GM08714 (cell line): ENCODE data around the gene BTG2.

Experiments
- H3K4me3 ChIP-seq: fragments of 200-500 bp; sonication (Bioruptor generic); 2 replicates; pipeline ENCODE4 v1.5.1; 2014; ENCODE audit warnings: mild to moderate bottlenecking, low read length, inconsistent platforms
- ZNF274 ChIP-seq: IDR thresholded peaks from 2 replicates; pipeline ENCODE4 v1.6.1; 2012; ENCODE audit warnings: mild to moderate bottlenecking, low read depth, low read length

Gene BTG2

DNA sequence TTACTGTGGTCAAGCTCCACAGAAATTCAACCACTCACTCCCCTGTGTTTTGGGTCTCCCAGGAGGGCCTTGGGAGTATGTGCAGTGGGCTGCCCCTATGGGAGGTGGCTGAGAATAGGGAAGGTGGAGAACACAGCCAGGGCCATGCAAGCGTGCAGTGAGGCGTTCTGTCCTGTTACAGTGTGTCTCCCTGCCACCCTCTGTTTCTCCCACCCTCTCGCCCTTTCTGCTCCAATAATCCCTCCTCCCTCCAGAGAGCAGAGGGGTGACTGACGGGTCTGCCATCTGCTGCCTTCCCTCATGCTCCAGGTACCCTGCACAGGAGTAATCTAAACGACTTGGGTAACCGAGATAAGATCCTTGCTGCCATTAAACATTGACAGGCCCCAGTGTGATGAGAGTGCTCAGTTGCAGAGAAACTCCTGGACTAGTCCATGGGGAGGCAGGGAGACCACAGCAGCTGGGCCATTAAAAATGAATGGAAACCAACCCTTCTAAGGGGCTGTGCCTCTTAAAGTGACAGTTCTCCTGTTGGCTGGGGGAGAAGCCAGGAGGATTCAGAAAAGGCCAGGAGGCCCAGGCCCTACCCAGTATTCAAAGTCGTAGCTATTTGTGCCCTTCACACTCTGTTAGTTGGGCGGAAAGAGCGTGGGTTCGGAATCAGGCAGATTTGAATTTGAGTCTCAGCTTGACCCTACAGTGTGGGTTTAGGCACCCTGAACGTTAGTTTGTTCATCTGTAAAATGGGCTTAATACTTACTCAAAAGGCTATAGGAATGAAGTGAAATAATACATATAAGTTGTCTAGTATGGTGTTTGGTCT lies 22.4 kb upstream of the BTG2 start:
- H3K4me3 ChIP-seq, result no peak overlapping the region; the same call in 1 of the 2 replicates
- no peak for TF ChIP-seq ZNF274

DNA sequence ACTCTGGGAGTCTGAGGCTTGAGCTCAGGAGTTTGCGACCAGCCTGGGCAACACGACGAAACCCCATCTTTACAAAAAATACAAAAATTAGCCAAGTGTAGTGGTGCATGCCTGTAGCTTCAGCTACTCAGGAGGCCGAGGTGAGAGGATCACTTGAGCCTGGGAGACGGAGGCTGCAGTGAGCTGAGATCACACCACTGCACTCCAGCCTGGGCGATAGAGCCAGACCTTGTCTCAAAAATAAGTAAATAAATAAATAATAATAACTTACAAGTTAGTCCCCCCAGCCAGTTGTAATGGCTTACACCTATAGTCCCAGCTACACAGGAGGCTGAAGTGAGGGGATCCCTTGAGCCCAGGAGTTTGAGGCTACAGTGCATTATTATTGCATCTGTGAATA lies 21.7 kb upstream of the BTG2 start:
- no peak overlapping the region for H3K4me3 ChIP-seq
- TF ChIP-seq ZNF274, result no peak

DNA sequence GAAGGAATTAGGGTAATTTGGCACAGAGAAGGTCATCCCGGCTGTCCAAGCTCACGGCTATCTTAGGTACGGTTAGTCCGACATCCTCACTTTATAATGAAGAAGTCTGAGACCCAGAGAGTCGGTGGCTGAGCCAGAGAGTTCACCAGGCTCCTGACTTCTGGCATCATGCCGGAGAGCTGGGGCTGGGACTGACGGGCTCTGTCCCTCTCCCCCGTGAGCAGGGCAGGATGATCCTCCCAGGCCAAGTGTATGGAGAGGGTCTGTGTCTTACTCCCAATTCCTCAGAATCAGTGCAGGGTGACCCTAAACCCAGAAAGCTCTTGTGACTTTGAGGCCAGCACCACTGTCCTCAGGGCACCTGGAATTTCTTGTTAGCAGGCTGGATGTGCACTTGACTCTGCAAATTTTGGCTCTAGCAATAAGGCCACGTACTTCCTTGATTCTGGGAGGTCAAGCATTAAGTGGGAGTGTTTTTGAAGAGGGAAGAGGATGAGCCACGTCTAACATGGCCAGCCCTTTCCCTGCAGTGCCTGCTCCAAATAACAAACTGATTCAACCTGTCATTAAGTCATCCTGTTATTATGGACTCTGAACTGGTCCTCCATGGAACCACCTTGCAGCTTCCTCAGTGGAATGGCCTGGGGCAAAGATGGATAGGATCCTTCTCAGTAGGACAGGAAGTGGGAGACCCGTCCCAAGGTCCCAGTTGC lies 20.8 kb upstream of the BTG2 start:
- TF ChIP-seq ZNF274, result no peak
- H3K4me3 ChIP-seq, result no peak overlapping the region

DNA sequence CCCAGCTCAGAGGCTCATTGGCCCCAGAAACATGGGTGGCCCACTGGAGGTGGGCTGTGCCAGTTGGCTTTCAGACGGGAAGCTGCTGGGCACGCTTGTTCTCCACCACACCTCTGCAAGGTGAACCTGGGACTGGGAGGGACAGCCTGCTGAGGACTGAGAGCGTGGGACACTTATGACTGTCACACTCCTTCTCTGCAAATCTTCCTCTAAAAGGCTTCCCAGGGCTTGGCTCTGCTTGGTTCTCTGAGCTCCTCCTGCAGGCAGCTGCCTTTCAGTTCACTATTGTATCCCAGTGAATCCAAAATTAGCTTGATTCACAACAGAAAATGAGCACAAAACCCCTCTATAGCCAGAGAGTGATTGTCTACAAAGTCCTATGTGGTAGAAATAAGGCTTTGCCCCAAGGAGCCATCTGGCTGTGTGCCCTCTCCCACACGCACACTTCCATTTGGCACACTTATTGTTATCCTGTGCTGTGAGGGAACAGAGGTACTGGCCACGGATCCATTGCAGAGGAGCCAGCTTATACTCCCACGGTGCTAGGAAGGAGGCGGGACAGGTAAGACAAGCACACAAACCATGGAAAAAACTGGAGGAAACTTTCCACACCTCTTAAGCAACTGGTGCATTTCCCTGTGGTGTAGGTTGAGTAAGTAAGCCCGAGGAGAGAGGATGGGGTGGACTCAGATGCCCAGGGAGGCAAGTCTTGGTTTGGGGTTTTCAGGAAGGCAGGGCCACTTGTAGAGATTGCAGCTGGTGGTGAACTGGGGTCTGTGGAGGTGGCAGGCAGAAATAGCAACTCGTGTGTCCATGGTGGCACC lies 18.9 kb upstream of the BTG2 start:
- no peak for TF ChIP-seq ZNF274
- H3K4me3 ChIP-seq, result peak overlapping the region; percentile 17; the same call in 1 of the 2 replicates

DNA sequence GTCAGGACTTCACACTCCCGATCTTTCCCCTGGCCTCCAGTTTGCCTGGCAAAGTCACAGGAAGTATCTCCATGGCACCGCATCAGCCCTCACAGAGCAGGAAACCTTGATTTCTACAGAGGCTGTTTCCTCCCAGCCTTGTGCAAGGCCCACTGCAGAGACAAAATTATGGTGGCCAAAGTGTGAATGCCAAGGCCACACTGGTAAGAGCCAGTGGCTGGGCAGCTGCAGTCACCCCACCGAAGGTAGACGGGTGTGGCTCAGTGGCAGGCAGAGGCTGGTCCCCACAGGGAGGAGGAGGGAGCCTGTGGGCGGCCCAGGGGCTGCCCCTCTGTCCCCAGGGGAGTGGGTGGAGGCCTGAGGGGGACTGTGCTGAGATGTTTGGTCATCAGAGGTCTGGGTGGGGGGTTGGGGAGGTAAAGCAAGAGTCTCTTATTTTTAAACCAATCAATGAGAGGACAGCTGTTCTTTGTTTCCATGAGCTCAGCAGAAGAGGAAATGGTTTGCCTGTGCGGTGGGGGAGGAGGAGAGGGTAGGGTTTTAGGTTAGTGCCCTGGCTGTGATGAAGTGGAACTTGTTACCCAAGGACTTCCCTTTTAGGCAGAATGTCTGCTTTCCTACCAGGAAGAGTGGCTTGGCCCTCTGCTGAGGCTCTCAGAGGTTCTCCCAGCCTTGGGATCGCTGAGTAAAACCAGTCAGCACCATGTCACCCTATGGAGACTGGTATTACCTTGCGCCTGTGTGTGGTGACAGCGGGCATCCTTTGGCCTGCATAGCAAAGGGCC lies 18.0 kb upstream of the BTG2 start:
- H3K4me3 ChIP-seq, result peak overlapping the region; percentile 17; the same call in 1 of the 2 replicates
- TF ChIP-seq ZNF274, result no peak

DNA sequence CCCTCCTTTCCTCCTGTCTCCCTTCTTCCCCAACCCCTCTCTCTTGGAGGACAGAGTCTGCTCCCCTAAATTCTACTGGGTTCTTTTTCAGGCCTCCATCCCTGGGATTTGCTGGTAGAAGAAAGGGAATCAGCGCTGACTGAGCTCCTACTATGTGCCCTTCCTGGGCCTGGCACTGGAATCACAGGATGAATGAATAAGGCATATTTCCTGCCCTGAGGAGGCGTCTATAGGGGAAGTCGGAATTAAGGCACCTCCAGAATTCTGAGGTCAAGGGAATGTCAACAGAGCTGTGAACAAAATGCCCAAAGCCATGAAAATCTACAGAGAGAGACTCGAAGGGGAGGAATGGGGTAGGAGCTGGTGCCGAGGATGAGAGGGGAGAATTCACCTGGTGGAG lies 17.4 kb upstream of the BTG2 start:
- peak overlapping the region; percentile 7; the same call in 1 of the 2 replicates for H3K4me3 ChIP-seq

DNA sequence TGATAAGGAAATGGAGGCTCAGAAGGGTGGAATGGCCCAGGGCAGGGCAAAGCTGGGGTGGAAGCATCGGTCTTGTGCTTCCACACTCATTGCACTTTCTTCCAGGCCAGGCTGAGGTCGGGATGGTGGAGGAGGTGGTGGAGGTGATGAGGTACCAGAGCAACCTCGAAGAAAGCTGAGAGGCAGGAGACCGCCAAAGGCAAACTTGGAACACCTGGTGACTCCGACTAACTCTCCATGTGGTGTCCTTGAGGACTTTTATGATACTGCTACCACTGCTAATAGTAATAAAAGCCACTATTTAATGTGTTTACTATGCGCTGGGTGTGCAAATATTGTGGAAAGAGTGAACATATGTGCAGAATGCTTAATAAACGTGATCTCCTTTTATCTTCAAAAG lies 16.9 kb upstream of the BTG2 start:
- no peak for TF ChIP-seq ZNF274
- no peak overlapping the region for H3K4me3 ChIP-seq

More for the DNA sequence above, 17.4 kb upstream of the BTG2 start:
- no peak for TF ChIP-seq ZNF274

DNA sequence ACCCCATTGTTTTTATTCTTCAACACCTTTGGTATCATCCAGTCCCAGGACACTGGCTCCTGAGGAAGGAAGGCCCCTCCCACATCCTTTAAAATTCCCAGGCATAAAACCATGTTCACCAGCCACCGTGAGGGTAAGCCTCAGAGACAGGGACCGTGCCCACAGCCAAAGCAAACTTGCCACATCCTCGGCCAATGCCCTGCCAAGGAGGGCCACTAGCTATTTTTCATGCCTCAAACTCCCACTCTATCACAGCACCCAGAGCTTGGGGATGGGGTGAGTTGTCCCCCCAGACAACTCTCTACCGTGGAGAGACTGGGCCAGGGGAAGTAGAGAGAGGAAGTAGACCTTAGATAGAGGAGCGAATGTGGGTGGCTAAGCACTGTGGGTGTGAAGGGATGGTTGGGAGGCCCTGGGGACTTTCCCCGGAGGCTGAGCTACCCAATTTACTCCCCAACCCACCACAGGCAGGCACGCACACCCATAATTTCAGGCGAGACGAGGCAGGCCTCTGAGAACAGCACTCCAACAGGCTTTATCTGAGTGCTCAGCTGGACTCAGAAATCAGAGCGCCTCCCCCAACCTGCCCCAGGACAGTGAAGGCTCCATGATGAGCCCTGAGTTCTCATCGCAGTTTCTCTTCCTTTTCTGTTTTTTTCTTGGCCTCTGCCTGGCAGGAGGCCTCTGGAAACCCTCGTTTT lies 15.9 kb upstream of the BTG2 start:
- TF ChIP-seq ZNF274, result no peak

DNA sequence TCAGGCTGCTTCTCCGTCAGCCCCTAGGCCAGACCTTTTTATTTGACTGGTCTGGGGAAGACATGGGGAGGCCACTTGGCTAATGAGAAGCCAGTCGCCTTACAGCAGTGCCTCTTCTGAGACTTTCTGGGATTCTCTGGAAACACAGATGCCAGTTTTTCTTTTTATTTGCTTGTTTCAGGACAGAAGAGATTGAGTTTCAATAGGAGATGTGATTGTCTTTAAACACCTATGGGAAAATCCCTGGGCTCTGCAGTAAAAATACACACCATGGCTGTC lies 15.4 kb upstream of the BTG2 start:
- peak overlapping the region; percentile 49; the same call in 1 of the 2 replicates for H3K4me3 ChIP-seq
- TF ChIP-seq ZNF274, result no peak

More for the DNA sequence above, 15.9 kb upstream of the BTG2 start:
- peak overlapping the region; percentile 49; the same call in 1 of the 2 replicates for H3K4me3 ChIP-seq

DNA sequence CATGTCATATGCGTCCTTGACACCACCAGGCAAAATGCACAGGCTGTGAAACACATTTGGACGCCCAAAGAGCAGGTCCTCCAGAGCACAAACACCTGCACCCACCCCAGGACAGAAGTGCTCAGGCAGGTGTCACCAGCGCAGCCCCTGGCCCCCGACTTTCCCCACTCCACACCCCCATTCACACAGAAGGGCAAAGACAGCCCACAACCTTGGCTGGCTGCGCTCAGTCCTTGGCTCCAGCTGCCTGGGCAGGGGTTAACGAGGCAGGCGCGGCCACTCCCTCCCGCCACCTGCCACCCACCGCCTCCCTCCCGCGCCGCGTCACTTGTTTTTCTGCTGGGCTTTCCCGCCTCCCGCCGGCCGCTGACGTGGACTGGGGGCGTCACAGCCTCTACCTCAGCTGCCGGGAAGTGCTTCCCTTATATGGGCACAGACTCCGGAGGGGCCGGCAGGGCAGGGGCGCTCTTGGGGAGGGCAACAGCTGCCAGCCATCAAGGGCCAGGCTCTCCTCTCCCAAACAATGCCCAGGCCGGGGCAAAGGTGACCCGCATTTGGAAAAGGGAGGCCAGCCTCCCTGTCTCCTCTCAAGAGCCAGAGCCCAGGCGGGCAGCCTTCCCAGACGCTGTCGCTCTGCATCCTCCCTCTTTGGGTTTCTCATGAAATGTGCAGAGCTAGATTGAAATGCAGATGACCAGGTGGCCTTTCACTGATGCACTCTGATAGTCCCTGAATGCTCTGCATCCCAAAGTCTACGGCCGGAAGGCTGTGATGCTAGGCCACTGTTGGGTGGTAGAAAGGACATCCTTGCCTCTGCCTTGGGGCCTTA lies 14.8 kb upstream of the BTG2 start:
- H3K4me3 ChIP-seq, result peak overlapping the region; percentile 49; the same call in 1 of the 2 replicates
- TF ChIP-seq ZNF274, result no peak

DNA sequence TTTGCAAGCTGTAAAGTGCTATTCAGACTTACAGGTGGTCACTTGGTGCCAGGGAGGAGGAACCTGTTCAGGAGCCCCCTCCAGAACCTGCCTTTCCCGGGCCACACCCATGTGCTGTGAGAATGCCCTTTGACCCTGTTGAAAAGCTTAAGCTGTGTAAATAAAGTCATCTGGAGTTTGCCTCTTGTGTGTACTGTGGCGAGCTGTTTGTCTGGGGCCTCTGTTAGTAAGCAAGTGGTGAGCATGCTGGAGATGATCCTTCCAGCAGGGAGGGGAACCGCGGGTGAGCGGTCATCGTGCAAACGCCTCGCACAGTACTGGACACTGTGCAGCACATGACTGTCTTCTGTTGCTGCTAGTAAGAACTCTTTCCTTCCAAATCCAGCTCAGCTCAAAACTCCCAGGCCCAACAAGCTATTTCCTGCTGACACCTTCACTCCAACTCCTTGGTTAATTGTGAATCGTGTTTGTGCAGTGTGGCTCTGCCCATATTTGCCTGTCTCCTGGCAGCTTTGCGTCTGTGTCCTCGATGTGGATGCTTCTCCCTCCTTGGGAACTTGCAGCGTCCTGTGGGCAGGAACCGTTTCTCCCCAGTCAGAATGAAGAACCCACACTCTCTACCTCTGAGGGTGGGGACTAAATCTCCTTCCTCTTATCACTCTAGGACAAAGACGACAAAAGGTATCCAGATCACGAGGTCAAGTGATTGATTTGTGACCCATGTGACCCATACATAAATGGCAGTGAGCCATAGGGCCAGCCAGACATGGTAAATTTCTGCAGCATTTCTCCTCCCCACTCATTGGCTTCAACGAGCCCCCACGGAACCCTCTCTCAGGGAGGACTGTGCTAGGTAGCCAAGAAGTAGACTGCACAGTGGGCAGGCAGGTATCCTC lies 13.9 kb upstream of the BTG2 start:
- H3K4me3 ChIP-seq, result no peak overlapping the region; the same call in 1 of the 2 replicates
- TF ChIP-seq ZNF274, result no peak

DNA sequence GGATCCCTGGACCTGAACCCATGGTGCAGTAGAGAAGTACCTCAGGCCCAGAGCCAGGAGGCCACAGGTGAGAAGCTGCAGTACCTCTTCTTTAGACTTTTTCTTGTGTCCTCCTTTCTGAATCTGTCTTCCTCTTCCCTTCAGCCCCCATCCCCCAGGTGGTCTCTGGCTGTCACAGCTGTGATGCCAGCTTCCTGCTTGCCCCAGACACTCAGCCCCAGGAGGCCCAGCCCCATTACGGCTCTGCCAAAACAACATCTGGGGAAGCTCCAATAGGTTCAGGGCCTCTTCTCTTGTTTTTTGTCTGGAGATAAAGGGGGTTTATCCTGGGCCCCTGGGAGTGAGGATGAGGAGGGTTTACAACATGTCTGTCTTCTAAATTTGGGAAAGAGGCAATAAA lies 9.5 kb upstream of the BTG2 start:
- TF ChIP-seq ZNF274, result no peak
- no peak overlapping the region for H3K4me3 ChIP-seq
